Activated CD4-positive, alpha-beta memory T cell treated with anti-CD3 and anti-CD28 coated beads for 36 hours (primary cell): ENCODE data around the gene NOS2. TPM values are rescaled to one million over a fixed set of nuclear protein-coding genes. Genes with fewer than 3 reads are reported as not detected.
"Not testable (repeated sequence)": the region's sequence is repeated elsewhere in the genome, so short reads cannot be mapped to it uniquely, and the experiment has no call there.

Experiments used
- CTCF ChIA-PET: fragments of 350-600 bp; sonication (Branson Sonifier 250); formaldehyde crosslinking; loops from one replicate; lab custom pipeline; 2021; ENCODE audit warnings: antibody characterized with exemption, inconsistent platforms; lab: Charles Lee
- POLR2A ChIA-PET: fragments of 350-600 bp; sonication (Branson Sonifier 250); formaldehyde crosslinking; loops from one replicate; lab custom pipeline; 2021; ENCODE audit warnings: antibody characterized with exemption; lab: Charles Lee
- DNase-seq: peaks from one replicate; pipeline ENCODE4 v3.0.0-alpha.2; 2020
- H3K27ac Mint-ChIP-seq: one replicate; pipeline ENCODE4 v1.8.0; 2021; ENCODE audit warnings: mixed read lengths
- H3K27me3 Mint-ChIP-seq: one replicate; pipeline ENCODE4 v1.8.0; 2021; ENCODE audit warnings: mixed read lengths
- H3K36me3 Mint-ChIP-seq: one replicate; pipeline ENCODE4 v1.8.0; 2021; ENCODE audit warnings: mixed read lengths
- H3K4me1 Mint-ChIP-seq: one replicate; pipeline ENCODE4 v1.8.0; 2021; ENCODE audit warnings: low read depth, mixed read lengths
- H3K4me3 Mint-ChIP-seq: one replicate; pipeline ENCODE4 v1.8.0; 2021; ENCODE audit warnings: mild to moderate bottlenecking, mixed read lengths
- H3K9me3 Mint-ChIP-seq: one replicate; pipeline ENCODE4 v1.8.0; 2021; ENCODE audit warnings: mixed read lengths
- intact Hi-C: fragments of 100-400 bp; cut with micrococcal nuclease; formaldehyde crosslinking; loops from one replicate; pipeline ENCODE4 v1.15.1; 2023
- total RNA-seq, 2 experiments: library from RNA; stranded (reverse); gene quantifications; one replicate each; pipeline ENCODE4 v1.2.3, GENCODE V29; 2021

The NOS2 gene
- total RNA-seq, 2 experiments from 2014 or later = 0.07 TPM; not detected in 1

GRCh38 chr17:27732746-27733145, 67.6 kb downstream of the NOS2 start:
- DNase-seq, H3K36me3 Mint-ChIP-seq, H3K9me3 Mint-ChIP-seq, POLR2A ChIA-PET, H3K27ac Mint-ChIP-seq, H3K4me3 Mint-ChIP-seq, H3K4me1 Mint-ChIP-seq, intact Hi-C loops: not testable (repeated sequence)
- CTCF ChIA-PET = interaction anchor here (0.5 kb wide), 1 partner anchor 27 kb away, joined by 3 read pairs; no protein-coding TSS in a partner anchor
- H3K27me3 Mint-ChIP-seq = peaks cover 17% of the 10 kb centered on the region

GRCh38 chr17:27725982-27726381, 74.3 kb downstream of the NOS2 start:
- POLR2A ChIA-PET, intact Hi-C loops, H3K4me1 Mint-ChIP-seq: not testable (repeated sequence)

DNA sequence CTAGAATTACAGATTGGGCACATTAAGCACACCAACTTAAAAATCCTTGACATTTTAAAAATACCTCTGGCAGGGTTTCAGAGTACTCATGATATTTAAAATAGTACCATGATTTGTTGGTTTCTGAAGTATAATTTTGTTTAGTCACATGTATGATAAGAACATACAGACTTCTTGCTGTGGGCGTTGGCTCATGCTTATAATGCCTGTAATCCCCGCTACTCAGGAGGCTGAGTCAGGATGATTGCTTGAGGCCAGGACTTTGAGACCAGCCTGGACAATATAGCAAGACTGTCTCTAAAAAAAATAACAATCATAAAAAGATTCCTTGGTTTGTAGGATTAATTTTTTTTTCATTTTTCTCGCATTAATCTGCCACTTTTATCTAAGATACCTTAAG, 78.5 kb downstream of the NOS2 start:
- intact Hi-C loops = no loop called here
- POLR2A ChIA-PET = no interaction called here
- Mint-ChIP-seq H3K9me3 (no peaks in the 10 kb centered on the region), H3K27me3 (peaks cover 4% of the 10 kb centered on the region), H3K36me3 (no peaks in the 10 kb centered on the region), H3K4me1 (no peaks in the 10 kb centered on the region), H3K27ac (no peak overlapping the region), H3K4me3 (no peak overlapping the region)
- DNase-seq = no peak
- CTCF ChIA-PET = no interaction called here

More at GRCh38 chr17:27725982-27726381, 74.3 kb downstream of the NOS2 start:
- H3K27me3 Mint-ChIP-seq, H3K4me3 Mint-ChIP-seq, H3K9me3 Mint-ChIP-seq, CTCF ChIA-PET, H3K27ac Mint-ChIP-seq, H3K36me3 Mint-ChIP-seq, DNase-seq: not testable (repeated sequence)

Other genes with a start within 250 kb of the NOS2 start
- gene LGALS9, start 169.3 kb downstream of the NOS2 start, total RNA-seq = 10 to 100 TPM; 44.3 to 45.4 TPM
- 1 to 10 TPM; 5.7 to 6.8 TPM for gene LYRM9, start 92.8 kb upstream of the NOS2 start, total RNA-seq
- gene NLK, start 242.1 kb upstream of the NOS2 start, total RNA-seq = 1 to 10 TPM; 6.8 to 8.3 TPM